Fibroblast of upper back skin (primary cell): Measurements from ENCODE around the gene LARP6.
A peak's percentile ranks its signal among the peaks of the same experiment; 100 is the strongest.

Source experiments
- DNase-seq: peaks from one replicate; pipeline ENCODE4 v3.0.0-alpha.2; 2013

Gene LARP6

GRCh38 chr15:70792171-70792573 is 61.8 kb downstream of the LARP6 start:
- DNase-seq: peak; percentile 73

- no peak for DNase-seq
These were observed 62.7 kb downstream of the LARP6 start for GRCh38 chr15:70791259-70791658.

- no peak for DNase-seq
These were observed 64.7 kb downstream of the LARP6 start for GRCh38 chr15:70789213-70789612.

GRCh38 chr15:70788114-70789049 is 65.6 kb downstream of the LARP6 start:
- DNase-seq: peak; percentile 63

GRCh38 chr15:70786996-70787395 is 67.0 kb downstream of the LARP6 start:
- DNase-seq: no peak

GRCh38 chr15:70783610-70784022 is 70.3 kb downstream of the LARP6 start:
- DNase-seq: peak; percentile 64

GRCh38 chr15:70783041-70783440 is 70.9 kb downstream of the LARP6 start:
- no peak for DNase-seq

GRCh38 chr15:70781236-70781635 is 72.7 kb downstream of the LARP6 start:
- DNase-seq: no peak
